Left hindlimb (tissue), 1 donor: Measurements from ENCODE around the gene FSTL1.

Source experiments
- DNase-seq: peaks from one replicate; pipeline ENCODE4 v3.0.0-alpha.2; 2018

FSTL1 gene

GRCh38 chr3:120438665-120439370, 12.0 kb downstream of the FSTL1 start:
- peak; percentile 69 for DNase-seq

- DNase-seq: no peak
Observed at GRCh38 chr3:120438216-120438615, 12.6 kb downstream of the FSTL1 start.

GRCh38 chr3:120437559-120437958, 13.2 kb downstream of the FSTL1 start:
- DNase-seq: no peak

- no peak for DNase-seq
Observed at GRCh38 chr3:120436523-120437050, 14.2 kb downstream of the FSTL1 start.

- DNase-seq: no peak
Observed at GRCh38 chr3:120435621-120436020, 15.2 kb downstream of the FSTL1 start.

- DNase-seq: no peak
Observed at GRCh38 chr3:120433662-120434331, 17.0 kb downstream of the FSTL1 start.

GRCh38 chr3:120432150-120432860, 18.5 kb downstream of the FSTL1 start:
- peak; percentile 67 for DNase-seq

GRCh38 chr3:120429921-120430361, 20.9 kb downstream of the FSTL1 start:
- DNase-seq: no peak

- DNase-seq: no peak
Observed at GRCh38 chr3:120428924-120429323, 21.9 kb downstream of the FSTL1 start.

- DNase-seq: no peak
Observed at GRCh38 chr3:120427201-120427600, 23.6 kb downstream of the FSTL1 start.

GRCh38 chr3:120425572-120426250, 25.1 kb downstream of the FSTL1 start:
- DNase-seq: peak; percentile 67

- DNase-seq: no peak
Observed at GRCh38 chr3:120424976-120425570, 25.7 kb downstream of the FSTL1 start.

GRCh38 chr3:120424506-120424905, 26.3 kb downstream of the FSTL1 start:
- DNase-seq: no peak

- no peak for DNase-seq
Observed at GRCh38 chr3:120423432-120423831, 27.4 kb downstream of the FSTL1 start.

- no peak for DNase-seq
Observed at GRCh38 chr3:120421926-120422325, 28.9 kb downstream of the FSTL1 start.

GRCh38 chr3:120420928-120421551, 29.8 kb downstream of the FSTL1 start:
- peak; percentile 78 for DNase-seq

- DNase-seq: no peak
Observed at GRCh38 chr3:120420360-120420759, 30.4 kb downstream of the FSTL1 start.

GRCh38 chr3:120419797-120420196, 31.0 kb downstream of the FSTL1 start:
- DNase-seq: no peak

GRCh38 chr3:120418866-120419490, 31.8 kb downstream of the FSTL1 start:
- no peak for DNase-seq

- no peak for DNase-seq
Observed at GRCh38 chr3:120418446-120418845, 32.3 kb downstream of the FSTL1 start.

- peak; percentile 93 for DNase-seq
Observed at GRCh38 chr3:120417272-120417911, 33.4 kb downstream of the FSTL1 start.
